K562 (cell line): ENCODE measurements around the gene GIGYF1. TPM values are rescaled to one million over a fixed set of nuclear protein-coding genes. Genes with fewer than 3 reads are reported as not detected.
A peak's percentile ranks its signal among the peaks of the same experiment; 100 is the strongest.

Experiments
- ATAC-seq: fragments of 200-7000 bp; cut with Tn5 transposase; 3 replicates; pipeline ENCODE4 v1.9.1; 2020; ENCODE audit warnings: moderate library complexity
- BruUV-seq: library from RNA; stranded (reverse); fragments of 400-500 nt; replicated peaks from 2 replicates; lab custom pipeline; 2021; lab: Mats Ljungman, UMichigan
- CTCF ChIA-PET: fragments of 300-600 bp; formaldehyde crosslinking; extraction: SDS; loops from one replicate; lab custom pipeline; 2021; ENCODE audit warnings: low intra/inter-chr PET ratio; lab: Yijun Ruan, JAX
- POLR2A ChIA-PET: fragments of 300-600, 350-650 bp; sonication (Branson Sonifier 250); formaldehyde crosslinking; extraction: SDS; loops from one replicate; lab custom pipeline; 2021; ENCODE audit warnings: antibody characterized with exemption, inconsistent platforms; lab: Yijun Ruan, JAX
- DNase-seq, 4 experiments: peaks; one replicate each; pipeline versions ENCODE4 v3.0.0 to v3.0.0-alpha.2; 2011 to 2018; ENCODE audit warnings: low spot score in 3 of 4, mixed read lengths in 3 of 4; ENCODE audit errors: extremely low read depth in 1 of 4
- FAIRE-seq: peaks from 2 replicates; lab custom pipeline; 2011; peaks lifted over from hg19 to GRCh38; lab: Jason Lieb, UNC
- H2AFZ ChIP-seq: 2 replicates; pipeline ENCODE4 v1.6.0; 2011; ENCODE audit warnings: low read depth, low read length, control low read depth, inconsistent platforms
- H3K27ac ChIP-seq: fragments of 200-600 bp; 3 replicates; pipeline ENCODE4 v1.8.0; 2011; ENCODE audit warnings: low read depth, mild to moderate bottlenecking, control low read depth, inconsistent platforms, low read length, moderate library complexity, mixed read lengths; ENCODE audit errors: extremely low read depth
- H3K27me3 ChIP-seq, 2 experiments: fragments of 300-600 bp in 1 of 2; 2 replicates in 1 of 2; 3 replicates in 1 of 2; pipeline versions ENCODE4 v1.6.0 to v1.8.0; 2011; ENCODE audit warnings: inconsistent platforms in 2 of 2, low read length in 2 of 2, mild to moderate bottlenecking in 1 of 2, mixed read lengths in 1 of 2, moderate library complexity in 1 of 2; ENCODE audit not compliant: control insufficient read depth in 2 of 2, insufficient read depth in 2 of 2
- H3K36me3 ChIP-seq: fragments of 300-600 bp; 3 replicates; pipeline ENCODE4 v1.8.0; 2011; ENCODE audit warnings: mild to moderate bottlenecking, low read length, inconsistent platforms; ENCODE audit not compliant: control insufficient read depth, insufficient read depth
- H3K4me1 ChIP-seq, 2 experiments: fragments of 200-600 bp in 1 of 2; replicated peaks in 1 of 2; 2 replicates in 1 of 2; 3 replicates in 1 of 2; pipeline versions ENCODE4 v1.5.1 to v1.8.0; 2011; ENCODE audit warnings: inconsistent platforms in 2 of 2, low read length in 2 of 2, mild to moderate bottlenecking in 1 of 2, mixed read lengths in 1 of 2, moderate library complexity in 1 of 2; ENCODE audit not compliant: control insufficient read depth in 2 of 2, insufficient read depth in 2 of 2
- H3K4me2 ChIP-seq: 2 replicates; pipeline ENCODE4 v1.6.1; 2011; ENCODE audit warnings: low read length, control low read depth, inconsistent platforms, mixed read lengths; ENCODE audit not compliant: insufficient read depth
- H3K4me3 ChIP-seq: fragments of 200-600 bp; sonication (generic), shearing (Covaris generic); 2 replicates; pipeline ENCODE4 v1.5.1; 2016; ENCODE audit warnings: control low read depth, inconsistent platforms
- H3K79me2 ChIP-seq: fragments of 200-600 bp; 3 replicates; pipeline ENCODE4 v1.8.0; 2011; ENCODE audit warnings: low read length, inconsistent platforms; ENCODE audit not compliant: control insufficient read depth, insufficient read depth
- H3K9ac ChIP-seq, 2 experiments: 2 replicates each; pipeline versions ENCODE4 v1.6.0 to v1.6.1; 2011; ENCODE audit warnings: low read depth in 2 of 2, low read length in 2 of 2, control low read depth in 1 of 2, inconsistent platforms in 1 of 2, mild to moderate bottlenecking in 1 of 2, mixed read lengths in 1 of 2; ENCODE audit not compliant: insufficient read depth in 1 of 2
- H3K9me1 ChIP-seq: one replicate; pipeline ENCODE4 v1.6.0; 2011; ENCODE audit warnings: inconsistent platforms, mild to moderate bottlenecking, low read length, moderate library complexity; ENCODE audit not compliant: control insufficient read depth, insufficient read depth
- H3K9me3 ChIP-seq: replicated peaks from 2 replicates; pipeline ENCODE4 v1.5.1; 2011; ENCODE audit warnings: low read depth, low read length, inconsistent platforms; ENCODE audit not compliant: control insufficient read depth, insufficient read depth
- H4K20me1 ChIP-seq: replicated peaks from 2 replicates; pipeline ENCODE4 v1.6.1; 2011; ENCODE audit warnings: low read length, inconsistent platforms, mixed read lengths; ENCODE audit not compliant: control insufficient read depth, insufficient read depth
- ZNF121 ChIP-seq: sonication (generic); formaldehyde crosslinking; conservative IDR thresholded peaks from 2 replicates; pipeline ENCODE4 v1.8.0; 2022; ENCODE audit warnings: missing genetic modification reagents
- WGBS: fragments of 100-300 bp; shearing (Covaris generic); methylation state at CpG from one replicate; pipeline ENCODE4 v1.1.6; 2016; ENCODE audit warnings: low coverage, mixed read lengths; ENCODE audit not compliant: insufficient coverage; ENCODE audit errors: missing lambda C conversion rate; 5-methylcytosine and 5-hydroxymethylcytosine counted together
- in situ Hi-C: fragments of 300-500 bp; cut with MboI; formaldehyde crosslinking; loops from 4 replicates; pipeline ENCODE4 v1.15.0; 2018; ENCODE audit warnings: inconsistent platforms, mixed read lengths
- intact Hi-C: fragments of 100-400 bp; cut with micrococcal nuclease; formaldehyde crosslinking; loops from 2 replicates; pipeline ENCODE4 v1.14.2; 2022
- polyA plus RNA-seq, 8 experiments: library from polyadenylated mRNA; depleted of rRNA in 4 of 8; stranded (reverse) in 5 of 8; unstranded in 3 of 8; fragments of >200 nt; fragmentation: Nextera tagmentation in 2 of 8; fragmentation: Illumina TruSeq in 1 of 8; extraction: Ambion mirVana in 2 of 8; extraction: Trizol in 1 of 8; gene quantifications; 2 replicates each; pipeline versions ENCODE4 v1.2.1 to v1.2.3, GENCODE V29; 2011 to 2014; ENCODE audit warnings: inconsistent platforms in 1 of 8, missing spikeins in 1 of 8
- total RNA-seq, 7 experiments: library from RNA; depleted of rRNA in 6 of 7; stranded (reverse); fragments of >200 nt in 6 of 7; fragmentation: Illumina TruSeq in 2 of 7; extraction: Trizol in 2 of 7; gene quantifications; 2 replicates each; pipeline versions ENCODE4 v1.2.1 to v1.2.3, GENCODE V29; 2011 to 2021; ENCODE audit warnings: low replicate concordance in 1 of 7
- TF ChIP-seq, protein P1 (sequence below): fragments of 250-450 bp; sonication (Bioruptor Pico); IDR thresholded peaks from 2 replicates; pipeline ENCODE4 v1.5.0; 2021

GIGYF1 gene
- total and polyA plus RNA-seq, 9 of the 15 experiments (the other 6 are each of a cell fraction or from before 2014, with no cell fraction given): 0.56 to 76.2 (median 16.8) TPM

DNA sequence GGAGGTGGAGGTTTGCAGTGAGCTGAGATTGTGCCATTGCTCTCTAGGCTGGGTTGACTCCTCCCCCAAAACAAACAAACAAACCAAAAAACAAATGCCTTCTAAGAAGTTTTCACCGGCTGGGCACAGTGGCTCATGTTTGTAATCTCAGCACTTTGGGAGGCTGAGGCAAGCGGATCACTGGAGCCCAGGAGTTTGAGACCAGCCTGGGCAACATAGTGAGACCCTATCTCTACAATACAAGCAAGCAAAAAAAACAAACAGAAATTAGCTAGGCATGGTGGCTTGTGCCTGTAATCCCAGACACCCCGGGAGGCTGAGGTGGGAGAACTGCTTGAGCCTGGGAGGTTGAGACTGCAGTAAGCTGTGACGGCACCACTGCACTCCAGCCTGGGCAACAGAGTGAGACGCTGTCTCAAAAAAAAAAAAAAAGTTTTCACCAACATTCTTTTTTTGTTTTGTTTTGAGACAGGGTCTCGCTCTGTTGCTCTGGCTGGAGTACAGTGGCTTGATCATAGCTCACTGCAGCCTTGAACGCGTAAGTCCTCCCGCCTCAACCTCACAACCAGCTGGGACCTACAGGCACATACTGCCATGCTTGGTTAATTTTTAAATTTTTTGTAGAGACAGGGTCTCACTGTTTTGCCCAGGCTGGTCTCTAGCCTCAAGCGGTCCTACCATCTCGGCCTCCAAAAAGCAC lies 38.0 kb upstream of the GIGYF1 start:
- Histone ChIP-seq H3K4me2 (no peak overlapping the region), H3K27ac (no peak overlapping the region), H3K79me2 (no peaks in the 10 kb centered on the region), H3K36me3 (no peaks in the 10 kb centered on the region), H3K4me1 (peaks cover 0 to 6% of the 10 kb centered on the region in 2 experiments; a peak in 2 of 5 replicates), H2AFZ (no peak overlapping the region), H3K9ac (no peak overlapping the region), H3K9me3 (no peaks in the 10 kb centered on the region), H3K4me3 (no peak overlapping the region), H4K20me1 (no peaks in the 10 kb centered on the region), H3K27me3 (peaks cover 9 to 36% of the 10 kb centered on the region in 2 experiments; a peak in 3 of 5 replicates), H3K9me1 (no peaks in the 10 kb centered on the region)
- POLR2A ChIA-PET: no interaction called here
- in situ Hi-C loops (no loop called here), intact Hi-C loops (no loop called here)
- BruUV-seq: no TSS peak
- 19% methylated on average over 10 of the region's 11 CpGs for WGBS
- no peak for FAIRE-seq
- no peak for ATAC-seq
- 0 out of 2 replicates have a peak, but pooled peaks have one; percentile 6 for TF ChIP-seq ZNF121 (CRISPR knock-in tag)
- TF ChIP-seq, protein P1, sequence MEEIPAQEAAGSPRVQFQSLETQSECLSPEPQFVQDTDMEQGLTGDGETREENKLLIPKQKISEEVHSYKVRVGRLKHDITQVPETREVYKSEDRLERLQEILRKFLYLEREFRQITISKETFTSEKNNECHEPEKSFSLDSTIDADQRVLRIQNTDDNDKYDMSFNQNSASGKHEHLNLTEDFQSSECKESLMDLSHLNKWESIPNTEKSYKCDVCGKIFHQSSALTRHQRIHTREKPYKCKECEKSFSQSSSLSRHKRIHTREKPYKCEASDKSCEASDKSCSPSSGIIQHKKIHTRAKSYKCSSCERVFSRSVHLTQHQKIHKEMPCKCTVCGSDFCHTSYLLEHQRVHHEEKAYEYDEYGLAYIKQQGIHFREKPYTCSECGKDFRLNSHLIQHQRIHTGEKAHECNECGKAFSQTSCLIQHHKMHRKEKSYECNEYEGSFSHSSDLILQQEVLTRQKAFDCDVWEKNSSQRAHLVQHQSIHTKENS (CRISPR knock-in tag): no peak
- no peak for DNase-seq
- CTCF ChIA-PET: no interaction called here
